Fibroblast of villous mesenchyme (primary cell): Measurements from ENCODE around the gene CD69. TPM values are rescaled to one million over a fixed set of nuclear protein-coding genes. Genes with fewer than 3 reads are reported as not detected.
A peak's percentile ranks its signal among the peaks of the same experiment; 100 is the strongest.

Source experiments
- DNase-seq: peaks from one replicate; pipeline ENCODE4 v3.0.0-alpha.2; 2010; ENCODE audit warnings: low read depth
- H3K4me3 ChIP-seq: 2 replicates; pipeline ENCODE4 v1.5.1; 2011; ENCODE audit warnings: low read depth, mild to moderate bottlenecking, low read length
- CTCF ChIP-seq: IDR thresholded peaks from 2 replicates; pipeline ENCODE4 v1.5.1; 2012; ENCODE audit warnings: low read depth, mild to moderate bottlenecking, low read length; ENCODE audit not compliant: insufficient read depth
- total RNA-seq: library from RNA; depleted of rRNA; stranded (reverse); fragments of >200 nt; gene quantifications from 2 replicates; pipeline ENCODE4 v1.2.3, GENCODE V29; 2012

CD69 gene
- total RNA-seq, 1 donor: not detected

GRCh38 chr12:9792961-9793617, 32.4 kb upstream of the CD69 start:
- H3K4me3 ChIP-seq: no peak overlapping the region
- TF ChIP-seq CTCF: no peak
- peak; percentile 77 for DNase-seq

- DNase-seq: peak; percentile 23
- H3K4me3 ChIP-seq: no peak overlapping the region
- no peak for TF ChIP-seq CTCF
These were observed 31.6 kb upstream of the CD69 start for GRCh38 chr12:9792185-9792900.

GRCh38 chr12:9786726-9787717, 26.3 kb upstream of the CD69 start:
- DNase-seq: peak; percentile 46
- no peak overlapping the region for H3K4me3 ChIP-seq
- TF ChIP-seq CTCF: no peak

GRCh38 chr12:9784816-9785215, 24.1 kb upstream of the CD69 start:
- TF ChIP-seq CTCF: no peak
- DNase-seq: no peak
- H3K4me3 ChIP-seq: no peak overlapping the region

GRCh38 chr12:9784326-9784725, 23.6 kb upstream of the CD69 start:
- no peak for TF ChIP-seq CTCF
- no peak overlapping the region for H3K4me3 ChIP-seq
- no peak for DNase-seq

- DNase-seq: no peak
- no peak overlapping the region for H3K4me3 ChIP-seq
- TF ChIP-seq CTCF: no peak
These were observed 22.1 kb upstream of the CD69 start for GRCh38 chr12:9782547-9783382.
